ENCODE data around the gene STK40.

DNA sequence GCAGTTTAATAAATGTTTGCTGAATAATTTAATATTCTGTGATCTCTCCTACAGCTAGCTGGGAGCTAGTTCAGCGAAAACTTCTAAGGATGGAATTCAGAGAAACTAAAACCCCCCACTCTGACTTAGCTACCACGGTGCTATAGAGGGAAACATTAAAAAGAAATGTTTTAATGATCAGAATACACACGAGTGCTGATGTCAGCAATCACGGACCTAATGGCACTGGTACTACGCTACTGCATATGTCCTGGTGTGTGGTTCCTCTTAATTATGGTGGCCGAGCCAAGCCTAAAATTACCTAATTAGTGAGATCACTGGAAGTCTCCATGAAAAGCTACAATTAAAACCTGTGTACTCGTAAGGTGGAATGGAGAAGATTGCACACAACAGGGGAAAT is 35.9 kb upstream of the STK40 start:
- TF ChIP-seq, protein P1, sequence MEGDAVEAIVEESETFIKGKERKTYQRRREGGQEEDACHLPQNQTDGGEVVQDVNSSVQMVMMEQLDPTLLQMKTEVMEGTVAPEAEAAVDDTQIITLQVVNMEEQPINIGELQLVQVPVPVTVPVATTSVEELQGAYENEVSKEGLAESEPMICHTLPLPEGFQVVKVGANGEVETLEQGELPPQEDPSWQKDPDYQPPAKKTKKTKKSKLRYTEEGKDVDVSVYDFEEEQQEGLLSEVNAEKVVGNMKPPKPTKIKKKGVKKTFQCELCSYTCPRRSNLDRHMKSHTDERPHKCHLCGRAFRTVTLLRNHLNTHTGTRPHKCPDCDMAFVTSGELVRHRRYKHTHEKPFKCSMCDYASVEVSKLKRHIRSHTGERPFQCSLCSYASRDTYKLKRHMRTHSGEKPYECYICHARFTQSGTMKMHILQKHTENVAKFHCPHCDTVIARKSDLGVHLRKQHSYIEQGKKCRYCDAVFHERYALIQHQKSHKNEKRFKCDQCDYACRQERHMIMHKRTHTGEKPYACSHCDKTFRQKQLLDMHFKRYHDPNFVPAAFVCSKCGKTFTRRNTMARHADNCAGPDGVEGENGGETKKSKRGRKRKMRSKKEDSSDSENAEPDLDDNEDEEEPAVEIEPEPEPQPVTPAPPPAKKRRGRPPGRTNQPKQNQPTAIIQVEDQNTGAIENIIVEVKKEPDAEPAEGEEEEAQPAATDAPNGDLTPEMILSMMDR (IDR thresholded peaks at IDR 0.05; ENCODE audit: low read depth, low read length, poor library complexity, severe bottlenecking): no peak
- TF ChIP-seq EZH2phosphoT487 (IDR thresholded peaks at IDR 0.05; ENCODE audit: borderline replicate concordance, low read length): no peak

All from DOHH2 (cell line).